ENCODE data around the gene SYAP1.

SYAP1 gene

GRCh38 chrX:16730450-16730849 is 11.0 kb downstream of the SYAP1 start:
- no peak overlapping the region for H3K27ac ChIP-seq
- TF ChIP-seq ZFX (IDR thresholded peaks at IDR 0.05) (no peak), CTCF (conservative IDR thresholded peaks at IDR 0.05) (no peak)

- no peak for TF ChIP-seq CTCF (conservative IDR thresholded peaks at IDR 0.05)
- TF ChIP-seq ZFX (IDR thresholded peaks at IDR 0.05), result no peak
- no peak overlapping the region for H3K27ac ChIP-seq
Observed at GRCh38 chrX:16733013-16733412, 13.6 kb downstream of the SYAP1 start.

GRCh38 chrX:16737024-16737423 is 17.6 kb downstream of the SYAP1 start:
- TF ChIP-seq ZFX (IDR thresholded peaks at IDR 0.05), result no peak
- no peak for TF ChIP-seq CTCF (conservative IDR thresholded peaks at IDR 0.05)
- H3K27ac ChIP-seq, result no peak overlapping the region

DNA sequence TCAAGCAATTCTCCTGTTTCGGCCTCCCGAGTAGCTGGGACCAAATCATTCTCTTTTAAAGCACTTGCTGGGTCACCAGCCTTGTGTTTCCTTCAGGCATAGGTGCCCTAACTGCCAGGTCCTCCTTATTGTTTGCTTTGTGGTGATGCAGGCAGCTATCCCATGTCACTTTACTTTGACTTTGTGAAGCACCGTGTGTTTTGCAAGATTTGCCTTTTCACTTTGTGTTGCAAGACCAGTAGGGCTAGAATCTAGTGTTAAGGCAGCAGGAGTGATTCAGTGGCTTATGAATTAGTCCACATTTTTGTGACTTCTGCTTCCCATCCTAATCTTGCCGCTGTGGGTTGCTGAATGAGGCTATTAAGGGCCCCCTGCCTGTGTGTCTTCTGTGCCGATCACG is 20.2 kb downstream of the SYAP1 start:
- no peak overlapping the region for H3K27ac ChIP-seq
- TF ChIP-seq CTCF (conservative IDR thresholded peaks at IDR 0.05), result no peak
- no peak for TF ChIP-seq ZFX (IDR thresholded peaks at IDR 0.05)

GRCh38 chrX:16743604-16744325 is 24.4 kb downstream of the SYAP1 start:
- no peak for TF ChIP-seq ZFX (IDR thresholded peaks at IDR 0.05)

DNA sequence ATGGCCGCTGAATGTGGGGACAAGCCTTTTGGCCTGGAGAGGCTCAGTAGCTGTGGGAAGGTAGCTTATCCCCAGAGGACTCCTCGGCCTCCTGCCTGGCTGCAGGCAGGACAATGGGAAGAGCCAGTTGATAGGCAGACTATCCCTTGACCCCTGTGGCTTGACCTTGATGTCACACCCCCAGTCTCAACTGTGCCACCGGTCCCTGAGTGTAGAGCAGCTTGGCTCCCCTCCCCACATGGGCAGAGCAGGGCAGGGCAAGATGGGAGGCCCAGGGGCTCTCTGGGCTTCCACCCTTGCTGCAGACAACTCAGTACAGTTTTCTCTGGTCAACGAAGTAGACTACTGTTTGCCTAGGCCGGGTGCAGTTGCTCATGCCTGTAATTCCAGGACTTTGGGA is 25.7 kb downstream of the SYAP1 start:
- no peak for TF ChIP-seq ZFX (IDR thresholded peaks at IDR 0.05)
- TF ChIP-seq CTCF (conservative IDR thresholded peaks at IDR 0.05), result no peak
- no peak overlapping the region for H3K27ac ChIP-seq

More at GRCh38 chrX:16743604-16744325, 24.4 kb downstream of the SYAP1 start:
- no peak overlapping the region for H3K27ac ChIP-seq

GRCh38 chrX:16745659-16746058 is 26.2 kb downstream of the SYAP1 start:
- H3K27ac ChIP-seq, result no peak overlapping the region
- TF ChIP-seq ZFX (IDR thresholded peaks at IDR 0.05), result no peak
- TF ChIP-seq CTCF (conservative IDR thresholded peaks at IDR 0.05), result no peak

- TF ChIP-seq CTCF (conservative IDR thresholded peaks at IDR 0.05), result no peak
Observed at GRCh38 chrX:16748425-16748824, 29.0 kb downstream of the SYAP1 start.

More at GRCh38 chrX:16748425-16748824, 29.0 kb downstream of the SYAP1 start:
- no peak overlapping the region for H3K27ac ChIP-seq

All from C4-2B (cell line).